Activated naive CD8-positive, alpha-beta T cell (primary cell): Measurements from ENCODE around the gene TMEM63A.
A peak's percentile ranks its signal among the peaks of the same experiment; 100 is the strongest.
"Not testable (repeated sequence)": the region's sequence is repeated elsewhere in the genome, so short reads cannot be mapped to it uniquely, and the experiment has no call there.

Source experiments
- H3K27ac Mint-ChIP-seq: one replicate; pipeline ENCODE4 v1.8.0; 2021; ENCODE audit warnings: mixed read lengths
- H3K27me3 Mint-ChIP-seq: one replicate; pipeline ENCODE4 v1.8.0; 2021; ENCODE audit warnings: mixed read lengths
- H3K36me3 Mint-ChIP-seq: one replicate; pipeline ENCODE4 v1.8.0; 2021; ENCODE audit warnings: mixed read lengths
- H3K4me1 Mint-ChIP-seq: one replicate; pipeline ENCODE4 v1.8.0; 2021; ENCODE audit warnings: low read depth, mixed read lengths
- H3K4me3 Mint-ChIP-seq: one replicate; pipeline ENCODE4 v1.8.0; 2021; ENCODE audit warnings: mild to moderate bottlenecking, mixed read lengths
- H3K9me3 Mint-ChIP-seq: one replicate; pipeline ENCODE4 v1.8.0; 2021; ENCODE audit warnings: low read depth, mixed read lengths

The TMEM63A gene

GRCh38 chr1:225892307-225892706, 10.1 kb upstream of the TMEM63A start:
- Mint-ChIP-seq H3K4me3 (no peak overlapping the region), H3K4me1 (peaks cover 34% of the 10 kb centered on the region), H3K36me3 (no peaks in the 10 kb centered on the region), H3K27me3 (no peaks in the 10 kb centered on the region), H3K9me3 (no peaks in the 10 kb centered on the region), H3K27ac (no peak overlapping the region)

- no peaks in the 10 kb centered on the region for H3K36me3 Mint-ChIP-seq
- H3K4me3 Mint-ChIP-seq = no peak overlapping the region
- H3K9me3 Mint-ChIP-seq = no peaks in the 10 kb centered on the region
- H3K27me3 Mint-ChIP-seq = no peaks in the 10 kb centered on the region
- no peak overlapping the region for H3K27ac Mint-ChIP-seq
- H3K4me1 Mint-ChIP-seq = peaks cover 25% of the 10 kb centered on the region
Observed at GRCh38 chr1:225891229-225891972, 9.2 kb upstream of the TMEM63A start.

- H3K27me3 Mint-ChIP-seq = no peaks in the 10 kb centered on the region
- H3K36me3 Mint-ChIP-seq = no peaks in the 10 kb centered on the region
- peaks cover 17% of the 10 kb centered on the region for H3K4me1 Mint-ChIP-seq
- H3K9me3 Mint-ChIP-seq = no peaks in the 10 kb centered on the region
- H3K4me3 Mint-ChIP-seq = no peak overlapping the region
- H3K27ac Mint-ChIP-seq = no peak overlapping the region
Observed at GRCh38 chr1:225890346-225891228, 8.4 kb upstream of the TMEM63A start.

DNA sequence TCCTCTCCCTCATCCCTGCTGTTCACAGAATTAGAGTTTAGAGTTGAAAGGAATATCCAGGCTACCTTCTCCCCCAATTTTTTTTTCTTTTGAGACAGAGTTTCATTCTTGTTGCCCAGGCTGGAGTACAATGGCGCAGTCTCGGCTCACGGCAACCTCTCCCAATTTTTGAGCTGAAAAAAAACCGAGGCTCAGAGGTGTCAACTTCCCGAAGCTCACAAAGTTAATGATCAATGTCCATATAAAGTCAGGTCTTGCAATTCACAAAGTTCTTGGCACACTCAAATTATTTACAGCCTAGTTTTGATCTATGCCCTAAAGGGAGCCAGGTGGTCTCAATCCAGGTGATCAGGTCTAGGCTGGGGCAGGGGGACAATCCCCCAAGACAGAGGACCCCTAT, 7.6 kb upstream of the TMEM63A start:
- Mint-ChIP-seq H3K4me3 (no peak overlapping the region), H3K36me3 (no peaks in the 10 kb centered on the region), H3K27ac (no peak overlapping the region), H3K27me3 (no peaks in the 10 kb centered on the region), H3K4me1 (peaks cover 17% of the 10 kb centered on the region), H3K9me3 (no peaks in the 10 kb centered on the region)

- no peak within 1 kb of the TSS for H3K4me3 Mint-ChIP-seq
- no peak within 1 kb of the TSS for H3K27ac Mint-ChIP-seq
- H3K4me1 Mint-ChIP-seq = peaks cover 16% of the 10 kb centered on the region
- H3K9me3 Mint-ChIP-seq = no peaks in the 10 kb centered on the region
- H3K27me3 Mint-ChIP-seq = no peaks in the 10 kb centered on the region
- H3K36me3 Mint-ChIP-seq = no peaks in the 10 kb centered on the region
Observed at GRCh38 chr1:225888898-225889601, 6.9 kb upstream of the TMEM63A start, which contains the start of gene LEFTY1. Gene LEFTY1, minus strand, starts transcription at chr1:225889146. Its CDS starts 80 bp downstream, at chr1:225889066.

DNA sequence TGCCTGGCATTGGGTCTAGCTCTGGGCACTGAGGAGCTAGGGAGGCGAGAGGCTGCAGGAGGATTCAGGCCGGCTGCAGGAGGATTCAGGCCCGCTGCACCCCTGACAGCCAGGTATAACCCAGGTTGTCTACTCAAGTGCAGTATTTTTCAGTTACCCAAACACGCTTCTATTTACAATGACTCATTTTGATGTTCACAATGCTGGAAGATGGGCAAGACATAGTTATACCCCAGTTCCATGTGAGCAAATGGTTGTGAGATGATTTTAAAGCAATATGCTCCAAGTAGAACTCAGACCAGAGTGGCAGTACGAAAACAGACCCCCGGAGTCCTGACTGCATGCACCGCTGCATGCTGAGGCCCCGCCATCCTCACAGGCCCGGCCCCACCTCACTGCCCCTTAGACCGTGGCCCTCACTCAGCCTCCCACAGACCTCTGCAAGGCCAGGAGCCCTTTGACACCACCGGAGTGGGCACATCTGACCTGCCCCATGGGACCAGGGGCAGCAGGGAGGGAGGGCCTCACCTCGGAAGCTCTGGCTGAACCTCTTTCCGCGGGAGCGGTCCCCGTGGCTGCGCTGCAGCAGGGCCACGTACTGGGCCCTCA, 6.2 kb upstream of the TMEM63A start:
- Mint-ChIP-seq H3K4me1 (peaks cover 18% of the 10 kb centered on the region), H3K27me3 (no peaks in the 10 kb centered on the region), H3K36me3 (no peaks in the 10 kb centered on the region), H3K4me3 (no peak overlapping the region), H3K27ac (no peak overlapping the region), H3K9me3 (no peaks in the 10 kb centered on the region)

DNA sequence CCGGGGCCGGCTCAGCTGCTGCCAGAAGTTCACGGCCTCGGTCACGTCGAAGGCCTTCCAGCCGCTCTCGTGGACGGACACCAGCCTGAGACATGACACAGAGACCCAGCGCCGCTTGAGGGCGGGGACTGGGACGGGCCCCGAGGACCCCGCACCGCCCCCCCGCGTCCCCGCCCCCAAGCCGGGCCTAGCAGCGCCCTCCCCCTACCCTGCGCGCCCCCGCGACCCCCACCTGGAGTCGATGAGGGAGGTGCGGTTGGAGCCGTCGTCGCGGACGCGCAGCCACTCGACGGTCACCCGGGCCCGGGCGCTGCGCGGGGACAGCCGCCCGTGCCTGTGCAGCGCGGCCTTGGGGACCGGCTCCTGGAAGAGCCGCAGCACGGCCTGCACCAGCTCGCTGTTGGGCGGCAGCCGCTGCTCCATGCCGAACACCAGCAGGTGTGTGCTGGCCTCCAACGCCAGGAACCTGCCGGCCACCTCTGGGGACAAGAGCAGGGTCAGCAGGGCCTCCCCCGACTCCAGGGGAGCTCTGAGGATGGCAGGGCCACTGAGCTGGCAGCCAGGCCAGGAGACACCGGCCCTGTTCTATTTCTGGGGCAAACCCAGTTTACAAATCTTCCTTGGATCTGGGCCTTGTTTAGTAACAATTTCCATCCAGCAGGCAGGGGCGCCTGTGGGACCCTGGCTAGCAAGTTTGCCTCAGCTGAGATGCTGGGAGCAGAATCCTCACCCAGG, 5.5 kb upstream of the TMEM63A start:
- H3K4me1 Mint-ChIP-seq = peaks cover 20% of the 10 kb centered on the region
- not testable (repeated sequence) for H3K36me3 Mint-ChIP-seq, H3K27me3 Mint-ChIP-seq, H3K27ac Mint-ChIP-seq, H3K9me3 Mint-ChIP-seq, H3K4me3 Mint-ChIP-seq

GRCh38 chr1:225887030-225887314, 4.8 kb upstream of the TMEM63A start:
- Mint-ChIP-seq H3K27me3 (no peaks in the 10 kb centered on the region), H3K4me1 (peaks cover 20% of the 10 kb centered on the region), H3K9me3 (no peaks in the 10 kb centered on the region), H3K27ac (no peak overlapping the region), H3K4me3 (no peak overlapping the region), H3K36me3 (no peaks in the 10 kb centered on the region)

DNA sequence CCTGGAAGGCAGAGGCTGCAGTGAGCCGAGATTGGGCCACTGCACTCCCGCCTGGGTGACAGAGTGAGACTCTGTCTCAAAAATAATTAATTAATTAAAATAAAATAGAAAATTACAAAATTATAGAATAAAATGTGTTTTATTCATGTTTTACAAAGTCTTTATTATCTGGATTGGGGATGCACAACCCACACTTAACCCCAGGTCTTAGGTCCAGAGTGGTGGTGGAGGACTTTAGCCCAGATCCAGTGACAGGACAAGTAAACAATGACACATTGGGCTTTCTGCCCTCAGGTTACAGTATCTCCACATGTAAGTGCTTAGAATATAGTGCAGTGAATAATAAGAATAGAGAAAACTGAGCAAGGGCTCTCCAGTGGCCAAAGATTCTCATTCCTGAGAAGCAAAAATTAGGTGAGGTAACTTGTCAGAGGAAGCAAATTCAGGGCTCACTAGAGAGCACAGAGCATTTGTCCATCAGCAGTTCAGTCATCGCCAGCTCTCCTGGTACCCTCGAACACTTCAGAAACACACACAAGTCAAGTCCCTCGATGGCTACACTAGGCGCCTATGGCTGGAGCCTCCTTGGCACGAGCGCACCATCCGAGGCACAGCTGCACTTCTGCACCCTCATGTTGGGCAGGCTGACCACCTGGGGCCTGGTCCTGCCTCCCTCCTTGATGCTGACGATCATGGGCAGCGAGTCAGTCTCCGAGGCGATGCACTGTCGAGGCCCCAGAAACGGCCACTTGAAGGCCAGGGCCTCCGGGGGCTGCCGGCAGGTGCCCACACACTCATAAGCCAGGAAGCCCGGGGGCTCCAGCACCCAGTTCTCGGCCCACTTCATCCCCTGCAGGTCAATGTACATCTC, 4.2 kb upstream of the TMEM63A start:
- Mint-ChIP-seq H3K27me3 (no peaks in the 10 kb centered on the region), H3K36me3 (no peaks in the 10 kb centered on the region), H3K4me1 (peaks cover 21% of the 10 kb centered on the region), H3K27ac (no peak overlapping the region), H3K4me3 (no peak overlapping the region), H3K9me3 (no peaks in the 10 kb centered on the region)

GRCh38 chr1:225885336-225885735, 3.2 kb upstream of the TMEM63A start:
- Mint-ChIP-seq H3K9me3 (no peaks in the 10 kb centered on the region), H3K27ac (no peak overlapping the region), H3K27me3 (no peaks in the 10 kb centered on the region), H3K36me3 (no peaks in the 10 kb centered on the region), H3K4me3 (no peak overlapping the region), H3K4me1 (peaks cover 28% of the 10 kb centered on the region)

DNA sequence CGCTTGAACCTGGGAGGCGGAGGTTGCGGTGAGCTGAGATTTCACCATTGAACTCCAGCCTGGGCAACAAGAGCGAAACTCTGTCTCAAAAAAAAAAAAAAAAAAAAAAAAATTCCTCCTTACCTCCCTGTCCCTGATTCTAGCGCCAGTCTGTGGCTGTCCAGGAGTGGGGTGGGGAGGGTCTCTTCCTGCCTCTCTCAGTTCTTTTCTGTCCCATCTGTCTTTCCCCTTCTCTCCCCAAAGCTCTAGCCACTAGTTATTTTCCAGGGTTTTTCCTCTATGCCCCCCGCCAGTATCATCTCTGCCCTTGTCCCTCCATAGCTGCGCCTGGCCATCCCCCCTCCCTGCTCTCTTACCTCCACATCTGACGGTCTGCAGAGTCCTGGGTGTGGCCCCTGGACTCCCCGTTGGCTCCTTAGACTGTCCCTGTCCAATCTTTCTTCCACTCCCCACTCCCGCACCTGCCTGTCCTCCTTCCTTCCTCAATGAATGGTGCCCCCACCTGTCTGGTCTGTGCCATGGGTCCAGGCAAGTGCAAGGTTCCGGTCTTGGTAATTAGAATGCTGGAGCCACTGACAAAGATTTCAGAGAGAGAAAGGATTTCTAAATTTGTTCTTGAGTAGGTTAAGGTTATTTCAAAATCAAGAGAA, 1.6 kb upstream of the TMEM63A start:
- H3K4me3 Mint-ChIP-seq = peak overlapping the region; percentile 90
- H3K4me1 Mint-ChIP-seq = peaks cover 40% of the 10 kb centered on the region
- H3K9me3 Mint-ChIP-seq = no peaks in the 10 kb centered on the region
- H3K27me3 Mint-ChIP-seq = no peaks in the 10 kb centered on the region
- no peaks in the 10 kb centered on the region for H3K36me3 Mint-ChIP-seq
- peak overlapping the region; percentile 90 for H3K27ac Mint-ChIP-seq

GRCh38 chr1:225882694-225883615, 775 bp upstream of the TMEM63A start:
- no peaks in the 10 kb centered on the region for H3K27me3 Mint-ChIP-seq
- peaks cover 43% of the 10 kb centered on the region for H3K4me1 Mint-ChIP-seq
- H3K27ac Mint-ChIP-seq = peak overlapping the region; percentile 90
- H3K4me3 Mint-ChIP-seq = peak overlapping the region; percentile 90
- no peaks in the 10 kb centered on the region for H3K9me3 Mint-ChIP-seq
- no peaks in the 10 kb centered on the region for H3K36me3 Mint-ChIP-seq
